GM23338 (cell line): ENCODE results near the gene ZCCHC14. TPM values are rescaled to one million over a fixed set of nuclear protein-coding genes. Genes with fewer than 3 reads are reported as not detected.

ENCODE experiments used
- ATAC-seq: fragments of 200-7000 bp; cut with Tn5 transposase; 3 replicates; pipeline ENCODE4 v1.9.1; 2020
- DNase-seq: peaks from one replicate; pipeline ENCODE4 v3.0.0-alpha.2; 2015; ENCODE audit warnings: low spot score
- H2AFZ ChIP-seq: fragments of 200-600 bp; sonication (generic); 2 replicates; pipeline ENCODE4 v1.8.0; 2016; ENCODE audit warnings: antibody characterized with exemption, mild to moderate bottlenecking, moderate library complexity
- H3F3A ChIP-seq: fragments of 200-600 bp; sonication (generic); replicated peaks from 2 replicates; pipeline ENCODE4 v1.8.0; 2017; ENCODE audit warnings: antibody characterized with exemption, mixed run types, low read depth
- H3K27ac ChIP-seq: fragments of 200-600 bp; sonication (generic); 2 replicates; pipeline ENCODE4 v1.6.1; 2016; ENCODE audit warnings: low read depth
- H3K27me3 ChIP-seq: fragments of 200-600 bp; sonication (generic); 2 replicates; pipeline ENCODE4 v1.8.0; 2016; ENCODE audit warnings: mild to moderate bottlenecking, mixed run types, moderate library complexity; ENCODE audit not compliant: insufficient read depth
- H3K36me3 ChIP-seq: fragments of 200-600 bp; sonication (generic); 2 replicates; pipeline ENCODE4 v1.8.0; 2016; ENCODE audit warnings: mild to moderate bottlenecking; ENCODE audit not compliant: insufficient read depth
- H3K4me1 ChIP-seq: fragments of 200-600 bp; sonication (generic); 2 replicates; pipeline ENCODE4 v1.8.0; 2016; ENCODE audit warnings: mild to moderate bottlenecking, moderate library complexity; ENCODE audit not compliant: insufficient read depth
- H3K4me2 ChIP-seq: fragments of 200-600 bp; sonication (generic); 2 replicates; pipeline ENCODE4 v1.7.1; 2017; ENCODE audit warnings: mixed run types
- H3K4me3 ChIP-seq: fragments of 200-600 bp; sonication (generic); 2 replicates; pipeline ENCODE4 v1.6.1; 2016; ENCODE audit warnings: mixed run types
- H3K79me2 ChIP-seq: fragments of 200-600 bp; sonication (generic); replicated peaks from 2 replicates; pipeline ENCODE4 v1.8.0; 2017; ENCODE audit warnings: mild to moderate bottlenecking; ENCODE audit not compliant: insufficient read depth
- H3K9me2 ChIP-seq: fragments of 200-600 bp; sonication (generic); 2 replicates; pipeline ENCODE4 v1.8.0; 2017; ENCODE audit not compliant: insufficient read depth
- H4K20me1 ChIP-seq: fragments of 200-600 bp; sonication (generic); replicated peaks from 2 replicates; pipeline ENCODE4 v1.8.0; 2017; ENCODE audit warnings: mild to moderate bottlenecking; ENCODE audit not compliant: insufficient read depth
- H3K27ac Mint-ChIP-seq: 2 replicates; pipeline ENCODE4 v1.8.0; 2020; ENCODE audit warnings: inconsistent platforms, mild to moderate bottlenecking, moderate library complexity, mixed read lengths
- H3K27me3 Mint-ChIP-seq: 3 replicates; pipeline ENCODE4 v1.8.0; 2022; ENCODE audit warnings: low read depth, mild to moderate bottlenecking, moderate library complexity, mixed read lengths, inconsistent platforms; ENCODE audit not compliant: insufficient read depth, poor library complexity
- H3K36me3 Mint-ChIP-seq: 3 replicates; pipeline ENCODE4 v1.8.0; 2021; ENCODE audit warnings: low read depth, mild to moderate bottlenecking, inconsistent platforms, moderate library complexity, mixed read lengths
- H3K4me1 Mint-ChIP-seq: 3 replicates; pipeline ENCODE4 v1.8.0; 2020; ENCODE audit warnings: mild to moderate bottlenecking, inconsistent platforms, mixed read lengths
- H3K4me3 Mint-ChIP-seq: 3 replicates; pipeline ENCODE4 v1.8.0; 2021; ENCODE audit warnings: moderate library complexity, mild to moderate bottlenecking, inconsistent platforms, mixed read lengths
- H3K9me3 Mint-ChIP-seq: 3 replicates; pipeline ENCODE4 v1.8.0; 2020; ENCODE audit warnings: moderate library complexity, mild to moderate bottlenecking, inconsistent platforms, mixed read lengths
- CREB1 ChIP-seq: fragments of 250-450 bp; sonication (Bioruptor Pico); IDR thresholded peaks from 2 replicates; pipeline ENCODE4 v1.5.0; 2020; ENCODE audit warnings: low read depth, mild to moderate bottlenecking, moderate library complexity
- EZH2 ChIP-seq: fragments of 200-600 bp; sonication (generic); IDR thresholded peaks from one replicate; pipeline ENCODE4 v1.8.0; 2017; ENCODE audit warnings: antibody characterized with exemption, mild to moderate bottlenecking, low read depth; ENCODE audit not compliant: unreplicated experiment
- EZH2phosphoT487 ChIP-seq: fragments of 200-600 bp; sonication (generic); IDR thresholded peaks from one replicate; pipeline ENCODE4 v1.8.1; 2018; ENCODE audit warnings: antibody characterized with exemption; ENCODE audit not compliant: unreplicated experiment
- JUNB ChIP-seq: IDR thresholded peaks from one replicate; pipeline ENCODE4 v1.6.1; 2016; ENCODE audit warnings: antibody characterized with exemption; ENCODE audit not compliant: unreplicated experiment
- NANOG ChIP-seq: IDR thresholded peaks from 2 replicates; pipeline ENCODE4 v1.6.1; 2016; ENCODE audit warnings: antibody characterized with exemption, borderline replicate concordance
- POLR2AphosphoS5 ChIP-seq: IDR thresholded peaks from 2 replicates; pipeline ENCODE4 v1.6.1; 2016; ENCODE audit warnings: antibody characterized with exemption, low read depth
- STAT1 ChIP-seq: IDR thresholded peaks from one replicate; pipeline ENCODE4 v1.6.1; 2016; ENCODE audit warnings: antibody characterized with exemption; ENCODE audit not compliant: unreplicated experiment
- ZNF114 ChIP-seq: fragments of 250-450 bp; sonication (Bioruptor Pico); IDR thresholded peaks from 2 replicates; pipeline ENCODE4 v1.5.0; 2020; ENCODE audit warnings: mild to moderate bottlenecking, moderate library complexity
- ZNF331 ChIP-seq: fragments of 250-450 bp; sonication (Bioruptor Pico); IDR thresholded peaks from 2 replicates; pipeline ENCODE4 v1.5.0; 2020; ENCODE audit warnings: low read depth, mild to moderate bottlenecking, moderate library complexity
- polyA plus RNA-seq: library from polyadenylated mRNA; unstranded; fragments of >200 nt; fragmentation: Nextera tagmentation; extraction: Ambion mirVana; gene quantifications from 2 replicates; pipeline ENCODE4 v1.2.1, GENCODE V29; 2016
- total RNA-seq: library from RNA; depleted of rRNA; stranded (reverse); fragments of >200 nt; shearing (Covaris generic); gene quantifications from 2 replicates; pipeline ENCODE4 v1.2.3, GENCODE V29; 2014
- TF ChIP-seq, protein P1 (sequence below), 2 experiments: fragments of 200-600 bp in 1 of 2; sonication (generic) in 1 of 2; conservative IDR thresholded peaks; 2 replicates each; pipeline versions ENCODE4 v1.5.1 to v1.6.1; 2016 to 2017; ENCODE audit warnings: antibody characterized with exemption in 2 of 2, low read depth in 2 of 2, mild to moderate bottlenecking in 2 of 2, moderate library complexity in 1 of 2
- TF ChIP-seq, protein P2 (sequence below): IDR thresholded peaks from 2 replicates; pipeline ENCODE4 v1.6.1; 2016; ENCODE audit warnings: antibody characterized with exemption
- TF ChIP-seq, protein P3 (sequence below): fragments of 250-450 bp; sonication (Bioruptor Pico); IDR thresholded peaks from 2 replicates; pipeline ENCODE4 v1.5.0; 2020; ENCODE audit warnings: mild to moderate bottlenecking, moderate library complexity
- TF ChIP-seq, protein P4 (sequence below): IDR thresholded peaks from one replicate; pipeline ENCODE4 v1.6.1; 2018; ENCODE audit warnings: antibody characterized with exemption; ENCODE audit not compliant: unreplicated experiment

The ZCCHC14 gene
- total and polyA plus RNA-seq, 2 experiments from 2014 or later: 6.8 to 22.4 TPM

DNA sequence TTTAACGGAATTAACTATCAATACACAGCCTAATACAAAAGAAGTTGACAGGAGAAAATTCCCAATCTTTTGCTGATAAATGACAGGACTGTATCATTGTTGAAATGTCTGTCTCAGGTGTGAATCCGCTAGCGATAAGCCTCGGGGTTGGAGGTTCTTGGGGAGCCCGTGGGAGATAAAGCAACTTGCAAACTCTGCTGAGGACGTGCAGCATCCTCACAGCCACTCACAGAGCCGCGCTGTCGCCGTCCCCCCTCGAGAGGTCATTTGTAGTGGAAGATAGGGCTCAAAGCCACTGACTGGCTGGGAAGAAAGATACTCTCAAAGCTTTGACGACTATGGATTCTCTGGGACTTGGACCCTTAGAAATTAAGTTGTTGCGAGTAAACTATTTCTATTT, 83.7 kb downstream of the ZCCHC14 start:
- no peak overlapping the region for H3K4me3 Mint-ChIP-seq

More for the DNA sequence above, 83.7 kb downstream of the ZCCHC14 start:
- Mint-ChIP-seq H3K27me3 (peaks cover 6% of the 10 kb centered on the region), H3K9me3 (no peaks in the 10 kb centered on the region), H3K36me3 (peaks cover 59% of the 10 kb centered on the region), H3K27ac (no peak overlapping the region; the same call in 1 of the 2 replicates), H3K4me1 (peaks cover 3% of the 10 kb centered on the region; the same call in 1 of the 3 replicates)
- no peak overlapping the region for H2AFZ ChIP-seq
- H3K27ac ChIP-seq: no peak overlapping the region
- H3K4me2 ChIP-seq: no peak overlapping the region
- no peaks in the 10 kb centered on the region for H3K4me1 ChIP-seq
- no peak for TF ChIP-seq EZH2
- no peak for TF ChIP-seq ZNF331
- no peak for TF ChIP-seq JUNB
- TF ChIP-seq POLR2AphosphoS5: no peak
- TF ChIP-seq STAT1: no peak
- TF ChIP-seq, protein P1, sequence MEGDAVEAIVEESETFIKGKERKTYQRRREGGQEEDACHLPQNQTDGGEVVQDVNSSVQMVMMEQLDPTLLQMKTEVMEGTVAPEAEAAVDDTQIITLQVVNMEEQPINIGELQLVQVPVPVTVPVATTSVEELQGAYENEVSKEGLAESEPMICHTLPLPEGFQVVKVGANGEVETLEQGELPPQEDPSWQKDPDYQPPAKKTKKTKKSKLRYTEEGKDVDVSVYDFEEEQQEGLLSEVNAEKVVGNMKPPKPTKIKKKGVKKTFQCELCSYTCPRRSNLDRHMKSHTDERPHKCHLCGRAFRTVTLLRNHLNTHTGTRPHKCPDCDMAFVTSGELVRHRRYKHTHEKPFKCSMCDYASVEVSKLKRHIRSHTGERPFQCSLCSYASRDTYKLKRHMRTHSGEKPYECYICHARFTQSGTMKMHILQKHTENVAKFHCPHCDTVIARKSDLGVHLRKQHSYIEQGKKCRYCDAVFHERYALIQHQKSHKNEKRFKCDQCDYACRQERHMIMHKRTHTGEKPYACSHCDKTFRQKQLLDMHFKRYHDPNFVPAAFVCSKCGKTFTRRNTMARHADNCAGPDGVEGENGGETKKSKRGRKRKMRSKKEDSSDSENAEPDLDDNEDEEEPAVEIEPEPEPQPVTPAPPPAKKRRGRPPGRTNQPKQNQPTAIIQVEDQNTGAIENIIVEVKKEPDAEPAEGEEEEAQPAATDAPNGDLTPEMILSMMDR (conservative IDR thresholded peaks at IDR 0.05; ENCODE audit: low read depth in 2 of 2): no peak
- TF ChIP-seq, protein P2, sequence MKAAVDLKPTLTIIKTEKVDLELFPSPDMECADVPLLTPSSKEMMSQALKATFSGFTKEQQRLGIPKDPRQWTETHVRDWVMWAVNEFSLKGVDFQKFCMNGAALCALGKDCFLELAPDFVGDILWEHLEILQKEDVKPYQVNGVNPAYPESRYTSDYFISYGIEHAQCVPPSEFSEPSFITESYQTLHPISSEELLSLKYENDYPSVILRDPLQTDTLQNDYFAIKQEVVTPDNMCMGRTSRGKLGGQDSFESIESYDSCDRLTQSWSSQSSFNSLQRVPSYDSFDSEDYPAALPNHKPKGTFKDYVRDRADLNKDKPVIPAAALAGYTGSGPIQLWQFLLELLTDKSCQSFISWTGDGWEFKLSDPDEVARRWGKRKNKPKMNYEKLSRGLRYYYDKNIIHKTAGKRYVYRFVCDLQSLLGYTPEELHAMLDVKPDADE: no peak
- TF ChIP-seq EZH2phosphoT487: no peak
- no peak for TF ChIP-seq NANOG
- TF ChIP-seq ZNF114 (CRISPR knock-in tag): no peak
- TF ChIP-seq CREB1 (CRISPR knock-in tag): no peak
- TF ChIP-seq, protein P3, sequence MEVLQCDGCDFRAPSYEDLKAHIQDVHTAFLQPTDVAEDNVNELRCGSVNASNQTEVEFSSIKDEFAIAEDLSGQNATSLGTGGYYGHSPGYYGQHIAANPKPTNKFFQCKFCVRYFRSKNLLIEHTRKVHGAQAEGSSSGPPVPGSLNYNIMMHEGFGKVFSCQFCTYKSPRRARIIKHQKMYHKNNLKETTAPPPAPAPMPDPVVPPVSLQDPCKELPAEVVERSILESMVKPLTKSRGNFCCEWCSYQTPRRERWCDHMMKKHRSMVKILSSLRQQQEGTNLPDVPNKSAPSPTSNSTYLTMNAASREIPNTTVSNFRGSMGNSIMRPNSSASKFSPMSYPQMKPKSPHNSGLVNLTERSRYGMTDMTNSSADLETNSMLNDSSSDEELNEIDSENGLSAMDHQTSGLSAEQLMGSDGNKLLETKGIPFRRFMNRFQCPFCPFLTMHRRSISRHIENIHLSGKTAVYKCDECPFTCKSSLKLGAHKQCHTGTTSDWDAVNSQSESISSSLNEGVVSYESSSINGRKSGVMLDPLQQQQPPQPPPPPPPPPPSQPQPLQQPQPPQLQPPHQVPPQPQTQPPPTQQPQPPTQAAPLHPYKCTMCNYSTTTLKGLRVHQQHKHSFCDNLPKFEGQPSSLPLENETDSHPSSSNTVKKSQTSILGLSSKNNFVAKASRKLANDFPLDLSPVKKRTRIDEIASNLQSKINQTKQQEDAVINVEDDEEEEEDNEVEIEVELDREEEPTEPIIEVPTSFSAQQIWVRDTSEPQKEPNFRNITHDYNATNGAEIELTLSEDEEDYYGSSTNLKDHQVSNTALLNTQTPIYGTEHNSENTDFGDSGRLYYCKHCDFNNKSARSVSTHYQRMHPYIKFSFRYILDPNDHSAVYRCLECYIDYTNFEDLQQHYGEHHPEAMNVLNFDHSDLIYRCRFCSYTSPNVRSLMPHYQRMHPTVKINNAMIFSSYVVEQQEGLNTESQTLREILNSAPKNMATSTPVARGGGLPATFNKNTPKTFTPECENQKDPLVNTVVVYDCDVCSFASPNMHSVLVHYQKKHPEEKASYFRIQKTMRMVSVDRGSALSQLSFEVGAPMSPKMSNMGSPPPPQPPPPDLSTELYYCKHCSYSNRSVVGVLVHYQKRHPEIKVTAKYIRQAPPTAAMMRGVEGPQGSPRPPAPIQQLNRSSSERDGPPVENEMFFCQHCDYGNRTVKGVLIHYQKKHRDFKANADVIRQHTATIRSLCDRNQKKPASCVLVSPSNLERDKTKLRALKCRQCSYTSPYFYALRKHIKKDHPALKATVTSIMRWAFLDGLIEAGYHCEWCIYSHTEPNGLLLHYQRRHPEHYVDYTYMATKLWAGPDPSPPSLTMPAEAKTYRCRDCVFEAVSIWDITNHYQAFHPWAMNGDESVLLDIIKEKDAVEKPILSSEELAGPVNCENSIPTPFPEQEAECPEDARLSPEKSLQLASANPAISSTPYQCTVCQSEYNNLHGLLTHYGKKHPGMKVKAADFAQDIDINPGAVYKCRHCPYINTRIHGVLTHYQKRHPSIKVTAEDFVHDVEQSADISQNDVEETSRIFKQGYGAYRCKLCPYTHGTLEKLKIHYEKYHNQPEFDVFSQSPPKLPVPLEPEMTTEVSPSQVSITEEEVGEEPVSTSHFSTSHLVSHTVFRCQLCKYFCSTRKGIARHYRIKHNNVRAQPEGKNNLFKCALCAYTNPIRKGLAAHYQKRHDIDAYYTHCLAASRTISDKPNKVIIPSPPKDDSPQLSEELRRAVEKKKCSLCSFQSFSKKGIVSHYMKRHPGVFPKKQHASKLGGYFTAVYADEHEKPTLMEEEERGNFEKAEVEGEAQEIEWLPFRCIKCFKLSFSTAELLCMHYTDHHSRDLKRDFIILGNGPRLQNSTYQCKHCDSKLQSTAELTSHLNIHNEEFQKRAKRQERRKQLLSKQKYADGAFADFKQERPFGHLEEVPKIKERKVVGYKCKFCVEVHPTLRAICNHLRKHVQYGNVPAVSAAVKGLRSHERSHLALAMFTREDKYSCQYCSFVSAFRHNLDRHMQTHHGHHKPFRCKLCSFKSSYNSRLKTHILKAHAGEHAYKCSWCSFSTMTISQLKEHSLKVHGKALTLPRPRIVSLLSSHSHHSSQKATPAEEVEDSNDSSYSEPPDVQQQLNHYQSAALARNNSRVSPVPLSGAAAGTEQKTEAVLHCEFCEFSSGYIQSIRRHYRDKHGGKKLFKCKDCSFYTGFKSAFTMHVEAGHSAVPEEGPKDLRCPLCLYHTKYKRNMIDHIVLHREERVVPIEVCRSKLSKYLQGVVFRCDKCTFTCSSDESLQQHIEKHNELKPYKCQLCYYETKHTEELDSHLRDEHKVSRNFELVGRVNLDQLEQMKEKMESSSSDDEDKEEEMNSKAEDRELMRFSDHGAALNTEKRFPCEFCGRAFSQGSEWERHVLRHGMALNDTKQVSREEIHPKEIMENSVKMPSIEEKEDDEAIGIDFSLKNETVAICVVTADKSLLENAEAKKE (CRISPR knock-in tag): no peak
- TF ChIP-seq, protein P4, sequence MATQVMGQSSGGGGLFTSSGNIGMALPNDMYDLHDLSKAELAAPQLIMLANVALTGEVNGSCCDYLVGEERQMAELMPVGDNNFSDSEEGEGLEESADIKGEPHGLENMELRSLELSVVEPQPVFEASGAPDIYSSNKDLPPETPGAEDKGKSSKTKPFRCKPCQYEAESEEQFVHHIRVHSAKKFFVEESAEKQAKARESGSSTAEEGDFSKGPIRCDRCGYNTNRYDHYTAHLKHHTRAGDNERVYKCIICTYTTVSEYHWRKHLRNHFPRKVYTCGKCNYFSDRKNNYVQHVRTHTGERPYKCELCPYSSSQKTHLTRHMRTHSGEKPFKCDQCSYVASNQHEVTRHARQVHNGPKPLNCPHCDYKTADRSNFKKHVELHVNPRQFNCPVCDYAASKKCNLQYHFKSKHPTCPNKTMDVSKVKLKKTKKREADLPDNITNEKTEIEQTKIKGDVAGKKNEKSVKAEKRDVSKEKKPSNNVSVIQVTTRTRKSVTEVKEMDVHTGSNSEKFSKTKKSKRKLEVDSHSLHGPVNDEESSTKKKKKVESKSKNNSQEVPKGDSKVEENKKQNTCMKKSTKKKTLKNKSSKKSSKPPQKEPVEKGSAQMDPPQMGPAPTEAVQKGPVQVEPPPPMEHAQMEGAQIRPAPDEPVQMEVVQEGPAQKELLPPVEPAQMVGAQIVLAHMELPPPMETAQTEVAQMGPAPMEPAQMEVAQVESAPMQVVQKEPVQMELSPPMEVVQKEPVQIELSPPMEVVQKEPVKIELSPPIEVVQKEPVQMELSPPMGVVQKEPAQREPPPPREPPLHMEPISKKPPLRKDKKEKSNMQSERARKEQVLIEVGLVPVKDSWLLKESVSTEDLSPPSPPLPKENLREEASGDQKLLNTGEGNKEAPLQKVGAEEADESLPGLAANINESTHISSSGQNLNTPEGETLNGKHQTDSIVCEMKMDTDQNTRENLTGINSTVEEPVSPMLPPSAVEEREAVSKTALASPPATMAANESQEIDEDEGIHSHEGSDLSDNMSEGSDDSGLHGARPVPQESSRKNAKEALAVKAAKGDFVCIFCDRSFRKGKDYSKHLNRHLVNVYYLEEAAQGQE: no peak
- no peak for DNase-seq
- H3K9me2 ChIP-seq: no peaks in the 10 kb centered on the region
- no peaks in the 10 kb centered on the region for H3K36me3 ChIP-seq
- no peaks in the 10 kb centered on the region for H3K79me2 ChIP-seq
- H3K4me3 ChIP-seq: no peak overlapping the region
- H3F3A ChIP-seq: 0 out of 2 replicates have a peak, but pooled peaks cover 3% of the 10 kb centered on the region
- H3K27me3 ChIP-seq: no peaks in the 10 kb centered on the region
- no peak for ATAC-seq
- peaks cover 5% of the 10 kb centered on the region; the same call in 1 of the 2 replicates for H4K20me1 ChIP-seq
